Prostate gland (tissue), 2 donors: ENCODE measurements around the gene DEFB114.

Source experiments
- POLR2A ChIP-seq: fragments of 450-650 bp; IDR thresholded peaks from one replicate; pipeline ENCODE4 v1.6.1; 2016; ENCODE audit warnings: antibody characterized with exemption, mild to moderate bottlenecking
- POLR2AphosphoS5 ChIP-seq: sonication (generic); formaldehyde crosslinking; IDR thresholded peaks from one replicate; pipeline ENCODE4 v1.6.1; 2017; ENCODE audit warnings: antibody characterized with exemption
- TF ChIP-seq, protein P1 (sequence below), 4 experiments: fragments of 200-600 bp in 2 of 4; fragments of 450-650 bp in 2 of 4; sonication (generic) in 2 of 4; IDR thresholded peaks; 1 replicate in 3 of 4; 2 replicates in 1 of 4; pipeline ENCODE4 v1.5.1; 2016 to 2019; ENCODE audit warnings: antibody characterized with exemption in 4 of 4, mild to moderate bottlenecking in 2 of 4, moderate library complexity in 2 of 4

DNA sequence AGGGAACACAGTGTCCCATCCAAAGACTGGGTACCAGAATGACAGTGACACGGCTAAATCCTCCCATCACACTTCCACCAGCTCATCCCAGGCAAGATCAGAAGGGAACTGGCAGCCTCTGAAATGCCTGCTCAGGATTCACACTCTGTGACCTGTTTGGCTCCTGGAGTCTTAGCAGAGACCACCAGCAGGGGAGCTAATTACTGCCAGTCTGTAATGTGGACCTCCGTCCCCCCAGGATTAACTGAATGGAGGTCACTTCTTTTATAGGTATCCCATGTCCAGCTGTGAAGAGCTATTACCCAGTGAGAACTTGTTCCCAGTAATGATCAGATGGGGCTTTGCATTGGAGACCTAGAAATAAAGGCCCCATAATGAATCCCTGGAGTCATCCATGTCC lies 45.2 kb downstream of the DEFB114 start:
- TF ChIP-seq, protein P1, sequence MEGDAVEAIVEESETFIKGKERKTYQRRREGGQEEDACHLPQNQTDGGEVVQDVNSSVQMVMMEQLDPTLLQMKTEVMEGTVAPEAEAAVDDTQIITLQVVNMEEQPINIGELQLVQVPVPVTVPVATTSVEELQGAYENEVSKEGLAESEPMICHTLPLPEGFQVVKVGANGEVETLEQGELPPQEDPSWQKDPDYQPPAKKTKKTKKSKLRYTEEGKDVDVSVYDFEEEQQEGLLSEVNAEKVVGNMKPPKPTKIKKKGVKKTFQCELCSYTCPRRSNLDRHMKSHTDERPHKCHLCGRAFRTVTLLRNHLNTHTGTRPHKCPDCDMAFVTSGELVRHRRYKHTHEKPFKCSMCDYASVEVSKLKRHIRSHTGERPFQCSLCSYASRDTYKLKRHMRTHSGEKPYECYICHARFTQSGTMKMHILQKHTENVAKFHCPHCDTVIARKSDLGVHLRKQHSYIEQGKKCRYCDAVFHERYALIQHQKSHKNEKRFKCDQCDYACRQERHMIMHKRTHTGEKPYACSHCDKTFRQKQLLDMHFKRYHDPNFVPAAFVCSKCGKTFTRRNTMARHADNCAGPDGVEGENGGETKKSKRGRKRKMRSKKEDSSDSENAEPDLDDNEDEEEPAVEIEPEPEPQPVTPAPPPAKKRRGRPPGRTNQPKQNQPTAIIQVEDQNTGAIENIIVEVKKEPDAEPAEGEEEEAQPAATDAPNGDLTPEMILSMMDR (IDR thresholded peaks at IDR 0.05) = no peak
- TF ChIP-seq POLR2A = no peak
- TF ChIP-seq POLR2AphosphoS5 = no peak
